Esophagus (tissue), 2 donors: ENCODE results near the gene GPER1. TPM values are rescaled to one million over a fixed set of nuclear protein-coding genes. Genes with fewer than 3 reads are reported as not detected.

ENCODE experiments used
- H3K27ac ChIP-seq, 2 donors: one replicate each; pipeline ENCODE4 v1.5.1; 2013; ENCODE audit warnings: low read depth in 2 of 2, mild to moderate bottlenecking in 2 of 2, inconsistent platforms in 1 of 2, low read length in 1 of 2, moderate library complexity in 1 of 2
- H3K27me3 ChIP-seq, 2 donors: one replicate each; pipeline ENCODE4 v1.6.1; 2013; ENCODE audit warnings: low read length in 2 of 2, control low read depth in 1 of 2, mild to moderate bottlenecking in 1 of 2; ENCODE audit not compliant: insufficient read depth in 2 of 2, control insufficient read depth in 1 of 2
- H3K36me3 ChIP-seq, 2 donors: one replicate each; pipeline ENCODE4 v1.6.1; 2013; ENCODE audit warnings: low read length in 1 of 2; ENCODE audit not compliant: control insufficient read depth in 2 of 2, insufficient read depth in 2 of 2
- H3K4me1 ChIP-seq, 2 donors: one replicate each; pipeline ENCODE4 v1.6.1; 2013; ENCODE audit warnings: low read length in 1 of 2; ENCODE audit not compliant: control insufficient read depth in 2 of 2, insufficient read depth in 2 of 2
- H3K4me3 ChIP-seq, 2 donors: one replicate each; pipeline ENCODE4 v1.5.1; 2013; ENCODE audit warnings: low read length in 2 of 2, mild to moderate bottlenecking in 2 of 2, low read depth in 1 of 2, moderate library complexity in 1 of 2
- H3K9me3 ChIP-seq, 2 donors: one replicate each; pipeline ENCODE4 v1.6.1; 2013; ENCODE audit warnings: mild to moderate bottlenecking in 2 of 2, low read depth in 1 of 2, low read length in 1 of 2, moderate library complexity in 1 of 2; ENCODE audit not compliant: control insufficient read depth in 2 of 2, insufficient read depth in 1 of 2
- WGBS, 2 donors: extraction: QIAGEN DNeasy Blood & Tissue Kit; methylation state at CpG; one replicate each; pipeline ENCODE4 v1.1.7; 2013; 5-methylcytosine and 5-hydroxymethylcytosine counted together
- polyA plus RNA-seq, 2 donors: library from polyadenylated mRNA; stranded (reverse); fragments of 200-250 nt; gene quantifications; one replicate each; pipeline ENCODE4 v1.2.3, GENCODE V29; 2013
- donor health status: healthy with polysubstance abuse.
- donor health status: Bipolar disorder and iron deficiency.

GPER1 gene
- polyA plus RNA-seq, 2 donors: 0.81 to 1.1 TPM

GRCh38 chr7:1054438-1054837 is 33.5 kb upstream of the GPER1 start:
- no peaks in the 10 kb centered on the region for H3K9me3 ChIP-seq
- 63 to 64% methylated on average over 24 to 25 of the region's 25 CpGs for WGBS, 2 donors
- H3K4me1 ChIP-seq: peaks cover 0 to 13% of the 10 kb centered on the region in 2 donors
- no peak overlapping the region for H3K4me3 ChIP-seq
- H3K27me3 ChIP-seq: no peaks in the 10 kb centered on the region
- peak overlapping the region; percentile 53 to 58 for H3K27ac ChIP-seq
- peaks cover 0 to 11% of the 10 kb centered on the region in 2 donors for H3K36me3 ChIP-seq

- no peaks in the 10 kb centered on the region for H3K27me3 ChIP-seq
- 45 to 51% methylated on average over 32 of the region's 32 CpGs for WGBS, 2 donors
- peak overlapping the region; percentile 53 to 58 for H3K27ac ChIP-seq
- peaks cover 0 to 13% of the 10 kb centered on the region in 2 donors for H3K4me1 ChIP-seq
- H3K36me3 ChIP-seq: peaks cover 0 to 11% of the 10 kb centered on the region in 2 donors
- peak overlapping the region; percentile 4 to 20 for H3K4me3 ChIP-seq
- no peaks in the 10 kb centered on the region for H3K9me3 ChIP-seq
Measured at GRCh38 chr7:1054861-1055450, 33.0 kb upstream of the GPER1 start.

- H3K4me3 ChIP-seq: peak overlapping the region; percentile 4 to 20
- peaks cover 0 to 11% of the 10 kb centered on the region in 2 donors for H3K36me3 ChIP-seq
- no peaks in the 10 kb centered on the region for H3K9me3 ChIP-seq
- peaks cover 0 to 18% of the 10 kb centered on the region in 2 donors for H3K4me1 ChIP-seq
- 60 to 71% methylated on average over 15 of the region's 15 CpGs for WGBS, 2 donors
- H3K27ac ChIP-seq: peak overlapping the region in 1 of 2 donors; percentile 53
- no peaks in the 10 kb centered on the region for H3K27me3 ChIP-seq
Measured at GRCh38 chr7:1055491-1055955, 32.4 kb upstream of the GPER1 start.

GRCh38 chr7:1055956-1056784 is 31.7 kb upstream of the GPER1 start:
- peak overlapping the region in 1 of 2 donors; percentile 20 for H3K4me3 ChIP-seq

GRCh38 chr7:1056785-1057410 is 31.0 kb upstream of the GPER1 start:
- Histone ChIP-seq H3K9me3 (no peaks in the 10 kb centered on the region), H3K4me3 (no peak overlapping the region), H3K36me3 (peaks cover 0 to 11% of the 10 kb centered on the region in 2 donors), H3K27ac (no peak overlapping the region), H3K27me3 (no peaks in the 10 kb centered on the region), H3K4me1 (peaks cover 0 to 30% of the 10 kb centered on the region in 2 donors)
- 92% methylated on average over 27 of the region's 27 CpGs for WGBS, 2 donors

More at GRCh38 chr7:1055956-1056784, 31.7 kb upstream of the GPER1 start:
- WGBS, 2 donors: 69 to 77% methylated on average over 34 to 36 of the region's 36 CpGs
- H3K27me3 ChIP-seq: no peaks in the 10 kb centered on the region
- peaks cover 0 to 24% of the 10 kb centered on the region in 2 donors for H3K4me1 ChIP-seq
- no peaks in the 10 kb centered on the region for H3K9me3 ChIP-seq
- H3K36me3 ChIP-seq: peaks cover 0 to 11% of the 10 kb centered on the region in 2 donors
- H3K27ac ChIP-seq: no peak overlapping the region

- 94 to 95% methylated on average over 62 of the region's 62 CpGs for WGBS, 2 donors
- no peaks in the 10 kb centered on the region for H3K27me3 ChIP-seq
- H3K4me1 ChIP-seq: peaks cover 0 to 29% of the 10 kb centered on the region in 2 donors
- H3K27ac ChIP-seq: no peak overlapping the region
- H3K4me3 ChIP-seq: no peak overlapping the region
- H3K9me3 ChIP-seq: no peaks in the 10 kb centered on the region
- H3K36me3 ChIP-seq: peaks cover 0 to 11% of the 10 kb centered on the region in 2 donors
Measured at GRCh38 chr7:1057416-1058291, 30.3 kb upstream of the GPER1 start.

GRCh38 chr7:1058311-1058710 is 29.6 kb upstream of the GPER1 start:
- H3K36me3 ChIP-seq: peaks cover 0 to 11% of the 10 kb centered on the region in 2 donors
- 84 to 86% methylated on average over 13 of the region's 13 CpGs for WGBS, 2 donors
- no peak overlapping the region for H3K4me3 ChIP-seq
- no peaks in the 10 kb centered on the region for H3K9me3 ChIP-seq
- H3K27me3 ChIP-seq: no peaks in the 10 kb centered on the region
- peaks cover 0 to 35% of the 10 kb centered on the region in 2 donors for H3K4me1 ChIP-seq
- no peak overlapping the region for H3K27ac ChIP-seq

- Histone ChIP-seq H3K36me3 (peaks cover 0 to 11% of the 10 kb centered on the region in 2 donors), H3K4me3 (no peak overlapping the region), H3K27me3 (no peaks in the 10 kb centered on the region), H3K27ac (peak overlapping the region; percentile 74 to 79), H3K4me1 (peaks cover 0 to 40% of the 10 kb centered on the region in 2 donors), H3K9me3 (no peaks in the 10 kb centered on the region)
- WGBS, 2 donors: 57 to 73% methylated on average over 10 of the region's 10 CpGs
Measured at GRCh38 chr7:1058821-1059199, 29.1 kb upstream of the GPER1 start.
